GM12865 (cell line): ENCODE results near the gene EDN3.

Experiments used
- DNase-seq: peaks from one replicate; pipeline ENCODE4 v3.0.0; 2010; ENCODE audit warnings: low read depth
- H3K4me3 ChIP-seq: 2 replicates; pipeline ENCODE4 v1.5.1; 2011; ENCODE audit warnings: mild to moderate bottlenecking, low read depth, low read length, control low read depth
- CTCF ChIP-seq: IDR thresholded peaks from 2 replicates; pipeline ENCODE4 v1.5.1; 2011; ENCODE audit warnings: low read length, control low read depth, low read depth, inconsistent platforms; ENCODE audit not compliant: insufficient read depth; ENCODE audit errors: missing control alignments

The EDN3 gene

DNA sequence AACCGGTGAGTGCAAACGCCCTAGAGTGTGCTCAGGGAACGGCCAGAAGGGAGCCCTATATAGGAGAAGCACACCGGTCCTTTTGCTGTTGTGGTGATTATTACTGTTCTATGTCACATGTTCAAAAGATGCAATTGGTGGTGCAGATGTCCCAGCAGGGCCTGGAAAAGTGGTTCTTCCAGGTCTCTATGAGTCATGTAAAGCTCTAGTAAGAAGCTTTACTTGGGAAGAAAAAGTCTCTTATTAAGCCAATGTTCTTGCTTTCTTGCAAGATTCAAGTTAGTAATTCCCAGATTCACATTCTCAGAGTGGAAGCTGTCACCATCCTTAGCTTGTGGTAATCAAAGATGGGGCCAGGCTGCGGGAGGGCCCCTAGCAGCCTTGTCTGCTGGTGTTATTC lies 23.3 kb downstream of the EDN3 start:
- DNase-seq: no peak
- no peak overlapping the region for H3K4me3 ChIP-seq
- no peak for TF ChIP-seq CTCF

DNA sequence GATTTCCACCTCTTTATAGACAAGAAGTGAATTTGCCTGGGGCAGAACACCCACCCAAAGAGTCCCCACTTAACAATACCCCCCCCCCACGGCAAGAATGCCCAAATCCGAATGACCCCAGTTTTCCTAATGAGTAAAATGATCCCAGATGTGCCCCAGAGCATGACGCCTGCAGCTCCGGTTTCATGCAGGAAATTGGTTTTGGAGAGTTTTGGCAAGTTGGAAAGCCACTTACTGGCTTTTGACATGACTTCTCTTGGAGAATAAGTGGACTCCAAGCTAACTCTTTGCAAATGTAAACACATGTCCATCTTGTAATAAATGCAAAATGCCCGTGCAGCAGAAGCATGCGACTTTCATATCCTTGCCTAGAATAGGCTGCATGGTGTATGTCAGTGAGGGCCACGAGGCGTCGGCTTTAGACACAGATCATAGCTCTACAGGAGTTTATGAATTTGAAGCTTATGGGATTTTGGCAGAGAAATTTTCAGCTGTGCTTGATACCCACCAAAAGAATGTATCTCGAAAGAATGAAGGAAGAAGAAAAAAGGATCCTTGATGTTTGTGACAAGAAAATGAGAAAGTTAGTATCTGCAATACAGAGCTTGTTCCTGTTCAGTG lies 24.2 kb downstream of the EDN3 start:
- no peak for DNase-seq
- H3K4me3 ChIP-seq: no peak overlapping the region
- no peak for TF ChIP-seq CTCF

DNA sequence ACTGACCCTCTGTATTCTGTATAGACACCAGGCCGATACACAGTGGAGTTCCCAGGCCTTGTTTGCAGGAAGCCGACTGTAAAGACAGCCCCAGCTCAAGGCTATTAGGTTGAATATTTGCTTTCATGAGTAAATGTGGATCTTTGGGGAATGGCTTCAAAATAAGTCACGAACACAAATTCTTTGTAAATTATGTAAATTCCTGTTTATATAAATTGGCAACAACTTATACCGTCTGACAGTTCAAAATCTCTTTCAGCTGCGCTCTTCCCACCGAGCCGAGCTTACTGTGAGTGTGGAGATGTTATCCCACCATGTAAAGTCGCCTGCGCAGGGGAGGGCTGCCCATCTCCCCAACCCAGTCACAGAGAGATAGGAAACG lies 24.7 kb downstream of the EDN3 start:
- no peak for TF ChIP-seq CTCF
- no peak overlapping the region for H3K4me3 ChIP-seq
- DNase-seq: no peak

GRCh38 chr20:59326188-59326587 lies 25.8 kb downstream of the EDN3 start:
- TF ChIP-seq CTCF: no peak
- DNase-seq: no peak

DNA sequence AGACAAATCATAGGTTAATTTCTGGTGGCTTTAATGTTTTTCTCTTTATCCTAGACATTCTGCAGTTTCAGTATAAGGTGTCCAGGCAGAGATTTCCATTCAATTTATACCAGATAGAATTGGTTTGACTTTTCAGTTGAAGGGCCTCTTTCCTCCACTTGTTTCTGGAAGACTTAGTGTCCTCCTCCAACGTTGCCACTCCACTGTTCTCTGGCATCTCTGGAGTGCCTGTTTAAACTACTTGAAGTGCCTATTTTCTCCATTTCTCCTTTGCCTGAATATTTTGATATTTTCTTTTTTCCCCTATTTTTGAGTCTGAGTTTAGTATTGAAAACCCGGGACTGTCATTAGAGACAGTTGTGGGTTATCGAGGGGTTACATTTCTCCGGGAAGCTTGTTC lies 27.7 kb downstream of the EDN3 start:
- no peak for TF ChIP-seq CTCF
- no peak overlapping the region for H3K4me3 ChIP-seq
- DNase-seq: no peak

More at GRCh38 chr20:59326188-59326587, 25.8 kb downstream of the EDN3 start:
- H3K4me3 ChIP-seq: no peak overlapping the region

DNA sequence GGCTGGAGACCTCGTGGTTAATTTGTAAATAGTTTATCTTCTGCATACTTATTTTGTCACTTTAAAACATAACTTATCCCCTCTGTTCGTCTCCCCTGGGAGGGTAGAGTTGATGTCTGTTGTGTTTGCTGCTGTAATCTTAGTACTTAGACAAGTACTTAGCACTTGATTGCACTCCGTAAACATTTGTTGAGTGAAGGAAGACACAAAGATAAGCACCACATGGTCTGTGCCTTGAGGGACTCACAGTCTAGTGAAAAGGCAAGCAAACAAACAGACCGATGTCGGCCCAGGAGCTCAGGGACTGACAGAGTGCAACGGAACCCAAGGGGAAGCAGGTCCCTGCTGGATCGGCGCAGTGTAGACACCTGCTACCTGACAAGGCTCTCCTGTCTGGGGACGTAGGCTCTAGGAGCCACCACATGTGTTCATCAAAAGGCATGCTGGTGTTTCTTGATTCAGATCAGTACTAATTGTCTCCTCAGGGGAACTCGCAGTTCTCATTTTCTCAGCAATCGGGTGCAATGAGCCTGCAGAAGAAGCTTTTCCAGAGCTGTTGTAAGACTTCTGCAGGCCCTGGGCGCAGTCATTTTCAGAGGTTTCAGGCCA lies 31.4 kb downstream of the EDN3 start:
- DNase-seq: no peak
- no peak overlapping the region for H3K4me3 ChIP-seq
- TF ChIP-seq CTCF: no peak
